AG09309 (cell line): ENCODE data around the gene MYO1B.

Experiments
- DNase-seq: peaks from one replicate; pipeline ENCODE4 v3.0.0-alpha.2; 2010; ENCODE audit warnings: low read depth
- H3K4me3 ChIP-seq: 2 replicates; pipeline ENCODE4 v1.5.1; 2011; ENCODE audit warnings: mild to moderate bottlenecking, low read depth, low read length, moderate library complexity; ENCODE audit not compliant: control insufficient read depth
- TF ChIP-seq, protein P1 (sequence below): IDR thresholded peaks from 2 replicates; pipeline ENCODE4 v1.5.1; 2011; ENCODE audit warnings: mild to moderate bottlenecking, low read depth, low read length, inconsistent platforms; ENCODE audit not compliant: insufficient read depth, control insufficient read depth; ENCODE audit errors: missing control alignments

Gene MYO1B

DNA sequence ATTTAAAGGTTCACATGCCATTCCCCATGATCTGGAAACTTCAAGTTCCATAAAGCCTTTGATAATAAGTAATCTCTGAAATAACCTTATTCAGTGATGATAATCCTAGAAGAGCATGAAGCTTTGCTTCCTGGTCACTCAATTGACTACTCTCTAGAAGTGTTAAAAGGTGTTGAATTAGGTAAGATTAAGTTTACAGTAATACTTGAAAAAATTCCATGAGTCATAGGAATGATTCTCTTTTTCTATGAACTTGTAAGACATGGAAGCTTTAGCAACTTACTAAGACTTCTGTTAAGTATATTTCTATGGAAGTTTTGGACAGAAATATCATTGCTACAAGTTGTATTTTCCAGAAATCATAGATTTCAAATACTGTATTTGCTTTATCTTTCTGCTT, 100.6 kb downstream of the MYO1B start:
- TF ChIP-seq, protein P1, sequence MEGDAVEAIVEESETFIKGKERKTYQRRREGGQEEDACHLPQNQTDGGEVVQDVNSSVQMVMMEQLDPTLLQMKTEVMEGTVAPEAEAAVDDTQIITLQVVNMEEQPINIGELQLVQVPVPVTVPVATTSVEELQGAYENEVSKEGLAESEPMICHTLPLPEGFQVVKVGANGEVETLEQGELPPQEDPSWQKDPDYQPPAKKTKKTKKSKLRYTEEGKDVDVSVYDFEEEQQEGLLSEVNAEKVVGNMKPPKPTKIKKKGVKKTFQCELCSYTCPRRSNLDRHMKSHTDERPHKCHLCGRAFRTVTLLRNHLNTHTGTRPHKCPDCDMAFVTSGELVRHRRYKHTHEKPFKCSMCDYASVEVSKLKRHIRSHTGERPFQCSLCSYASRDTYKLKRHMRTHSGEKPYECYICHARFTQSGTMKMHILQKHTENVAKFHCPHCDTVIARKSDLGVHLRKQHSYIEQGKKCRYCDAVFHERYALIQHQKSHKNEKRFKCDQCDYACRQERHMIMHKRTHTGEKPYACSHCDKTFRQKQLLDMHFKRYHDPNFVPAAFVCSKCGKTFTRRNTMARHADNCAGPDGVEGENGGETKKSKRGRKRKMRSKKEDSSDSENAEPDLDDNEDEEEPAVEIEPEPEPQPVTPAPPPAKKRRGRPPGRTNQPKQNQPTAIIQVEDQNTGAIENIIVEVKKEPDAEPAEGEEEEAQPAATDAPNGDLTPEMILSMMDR = no peak
- no peak overlapping the region for H3K4me3 ChIP-seq
- DNase-seq = no peak

DNA sequence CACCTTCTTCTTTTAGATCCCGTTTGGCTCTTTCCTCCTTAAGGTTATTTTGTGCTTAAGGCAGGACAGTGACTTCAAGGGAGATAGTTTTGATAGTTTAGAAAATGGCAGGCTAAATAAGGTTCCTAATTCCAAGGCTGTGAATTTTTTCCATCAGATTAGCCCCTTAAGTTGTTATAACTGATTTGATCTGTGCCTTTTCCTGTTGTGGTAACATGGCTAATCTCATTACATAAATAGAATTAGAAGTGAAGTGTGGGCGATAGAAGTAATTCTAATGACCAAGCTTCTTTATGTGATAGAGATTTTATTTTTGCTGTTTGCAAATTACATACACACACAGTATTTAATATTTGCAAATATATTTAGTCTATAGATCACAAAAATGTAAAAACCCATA, 102.0 kb downstream of the MYO1B start:
- TF ChIP-seq, protein P1 = no peak
- H3K4me3 ChIP-seq = no peak overlapping the region
- DNase-seq = no peak

DNA sequence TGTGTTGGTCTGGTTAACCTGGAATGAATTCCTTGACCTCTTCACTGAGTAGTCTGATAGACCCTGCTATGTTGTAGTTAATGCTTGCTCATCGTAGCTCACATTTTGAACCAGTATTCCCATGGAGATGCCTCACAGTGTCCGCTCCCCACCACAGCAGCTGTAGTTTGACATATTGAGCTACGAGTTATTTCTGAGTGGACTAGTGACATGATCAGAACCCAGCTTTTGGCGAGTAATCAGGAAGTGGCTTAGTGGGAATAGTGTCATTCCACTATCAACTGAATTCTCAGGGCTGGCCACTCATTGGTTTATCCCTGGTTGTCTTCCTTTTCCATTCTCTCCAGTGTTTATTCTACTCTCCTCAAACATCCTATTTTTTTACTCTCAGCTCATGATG, 102.7 kb downstream of the MYO1B start:
- DNase-seq = no peak
- no peak overlapping the region for H3K4me3 ChIP-seq
- TF ChIP-seq, protein P1 = no peak

DNA sequence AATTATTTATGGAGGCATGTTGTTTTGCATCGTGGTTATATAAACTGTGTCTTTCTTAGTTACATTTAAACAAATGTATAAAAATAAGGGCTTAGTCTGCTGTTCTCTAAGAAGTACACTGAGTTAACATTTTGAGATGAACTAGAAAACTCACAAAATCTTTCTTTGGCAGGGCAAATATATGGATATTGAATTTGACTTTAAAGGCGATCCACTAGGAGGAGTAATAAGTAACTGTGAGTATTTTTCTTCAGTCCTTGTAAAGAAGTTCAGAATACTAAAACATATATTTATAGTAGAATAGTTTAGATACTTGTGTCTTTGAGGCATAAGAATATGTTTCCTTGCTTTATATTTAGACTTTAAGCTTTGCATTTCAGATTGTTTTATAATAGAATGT, 104.8 kb downstream of the MYO1B start:
- no peak overlapping the region for H3K4me3 ChIP-seq
- no peak for DNase-seq
- TF ChIP-seq, protein P1 = no peak

DNA sequence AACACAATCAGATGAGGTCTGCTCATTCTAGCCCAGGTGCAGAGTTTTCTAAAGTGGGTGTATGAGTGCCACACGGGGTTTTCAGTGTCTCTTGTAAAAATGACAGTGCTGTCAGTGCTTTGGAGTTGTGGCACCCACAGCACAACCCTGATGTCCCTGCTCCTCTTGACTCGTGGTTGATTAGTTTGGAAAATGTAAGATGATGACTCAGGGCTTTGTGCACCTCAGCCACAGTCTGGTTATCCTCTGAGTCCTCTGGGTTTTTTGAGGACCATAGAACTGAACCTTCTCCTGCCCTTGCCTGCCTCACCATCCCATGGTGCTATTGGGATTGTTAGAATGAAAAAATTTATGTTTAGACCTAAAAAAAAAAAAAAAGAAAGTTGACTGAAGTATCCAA, 105.6 kb downstream of the MYO1B start:
- H3K4me3 ChIP-seq = no peak overlapping the region
- TF ChIP-seq, protein P1 = no peak
- no peak for DNase-seq

DNA sequence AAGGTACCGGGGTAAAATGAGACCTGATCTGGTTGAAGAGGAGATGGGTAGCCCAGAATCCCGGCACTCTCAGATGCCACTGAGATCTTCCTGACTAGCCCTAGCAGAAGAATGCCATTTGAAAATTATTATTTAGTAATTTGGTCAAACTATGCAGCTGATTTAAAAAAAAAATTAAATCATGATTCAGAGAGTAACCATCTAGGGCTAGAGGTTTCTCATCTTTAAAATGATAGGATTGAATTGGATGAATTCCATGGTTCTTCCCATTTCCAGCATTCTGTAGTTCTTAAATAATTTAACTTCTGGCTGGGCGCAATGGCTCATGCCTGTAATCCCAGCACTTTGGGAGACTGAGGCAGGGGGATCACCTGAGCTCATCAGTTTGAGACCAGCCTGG, 106.1 kb downstream of the MYO1B start:
- TF ChIP-seq, protein P1 = no peak
- no peak overlapping the region for H3K4me3 ChIP-seq
- DNase-seq = no peak

DNA sequence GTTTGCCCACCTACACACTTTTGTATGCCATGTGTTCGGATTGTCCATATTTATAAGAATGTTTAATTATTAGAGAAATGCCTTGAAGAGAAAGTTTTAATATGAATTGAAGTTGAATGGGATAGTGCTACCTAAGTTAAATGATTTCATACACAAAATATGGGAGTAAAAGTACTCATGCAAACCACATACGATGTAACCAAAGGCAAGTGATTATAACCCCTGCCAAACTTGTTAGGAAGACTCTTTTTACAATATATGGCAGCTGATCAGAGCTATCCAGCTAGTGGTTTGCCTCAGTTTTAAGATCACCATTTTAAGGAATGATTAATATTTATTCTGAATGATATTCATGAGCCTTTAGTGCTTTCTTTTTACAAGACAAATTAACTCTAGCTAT, 106.7 kb downstream of the MYO1B start:
- TF ChIP-seq, protein P1 = no peak
- H3K4me3 ChIP-seq = no peak overlapping the region
- DNase-seq = no peak
